Activated gamma-delta T cell (primary cell): ENCODE results near the gene SEMA6B.

ENCODE experiments used
- DNase-seq: peaks from one replicate; lab custom pipeline; 2025; lab: John Stamatoyannopoulos, UW

SEMA6B gene

DNA sequence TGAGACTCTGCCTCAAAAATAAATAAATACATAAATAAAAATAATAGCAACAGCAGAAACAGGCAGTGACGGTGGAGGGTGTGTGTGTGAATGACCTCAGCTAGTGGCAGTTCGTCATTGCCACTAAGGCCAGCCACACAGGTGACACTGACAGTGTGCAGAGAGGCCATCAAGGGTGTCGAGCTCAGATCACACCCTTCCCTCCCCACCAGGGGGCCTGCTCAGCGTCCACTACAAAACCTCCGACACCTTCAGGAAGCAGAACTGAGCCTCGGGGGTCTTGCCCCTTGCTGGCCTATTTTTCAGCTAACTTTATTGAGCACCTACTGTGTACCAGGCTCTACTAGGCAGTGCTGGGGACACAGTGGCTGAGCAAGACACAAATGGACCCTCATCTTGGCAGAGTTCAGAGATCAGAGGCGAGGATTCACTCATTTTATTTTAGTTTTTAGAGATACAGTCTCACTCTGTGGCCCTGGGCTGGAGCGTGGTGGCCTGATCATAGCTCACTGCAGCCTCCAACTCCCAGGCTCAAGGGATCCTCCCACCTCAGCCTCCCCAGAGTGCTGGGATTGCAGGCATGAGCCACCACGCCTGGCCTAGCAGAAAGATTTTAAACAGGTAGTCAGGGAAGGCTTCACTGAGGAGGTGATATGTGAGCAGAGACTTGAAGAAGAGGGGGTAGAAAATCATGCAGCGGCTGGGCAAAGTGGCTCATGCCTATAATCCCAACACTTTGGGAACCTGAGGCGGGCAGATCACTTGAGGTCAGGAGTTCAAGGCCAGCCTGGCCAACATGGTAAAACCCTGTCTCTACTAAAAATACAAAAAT lies 30.3 kb upstream of the SEMA6B start:
- no peak for DNase-seq

- DNase-seq = no peak
Observed at GRCh38 chr19:4588291-4588761, 28.8 kb upstream of the SEMA6B start.

DNA sequence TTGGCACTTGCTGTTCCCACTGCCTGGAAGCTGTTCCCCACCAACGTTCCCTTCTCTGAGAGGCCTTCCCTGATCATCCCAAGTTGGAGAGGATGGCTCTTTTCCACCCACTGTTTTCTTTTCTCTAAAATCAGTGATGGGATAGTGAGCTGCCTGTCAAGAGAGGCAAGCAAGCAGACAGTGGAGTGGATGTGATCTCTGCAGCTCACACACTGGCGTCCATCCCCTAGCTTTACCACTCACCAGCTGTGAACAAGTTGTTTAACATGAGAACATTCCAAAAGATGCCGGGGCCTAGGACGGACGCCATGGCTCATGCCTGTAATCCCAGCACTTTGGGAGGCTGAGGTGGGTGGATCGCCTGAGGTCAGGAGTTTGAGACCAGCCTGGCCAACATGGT lies 28.0 kb upstream of the SEMA6B start:
- DNase-seq = no peak

DNA sequence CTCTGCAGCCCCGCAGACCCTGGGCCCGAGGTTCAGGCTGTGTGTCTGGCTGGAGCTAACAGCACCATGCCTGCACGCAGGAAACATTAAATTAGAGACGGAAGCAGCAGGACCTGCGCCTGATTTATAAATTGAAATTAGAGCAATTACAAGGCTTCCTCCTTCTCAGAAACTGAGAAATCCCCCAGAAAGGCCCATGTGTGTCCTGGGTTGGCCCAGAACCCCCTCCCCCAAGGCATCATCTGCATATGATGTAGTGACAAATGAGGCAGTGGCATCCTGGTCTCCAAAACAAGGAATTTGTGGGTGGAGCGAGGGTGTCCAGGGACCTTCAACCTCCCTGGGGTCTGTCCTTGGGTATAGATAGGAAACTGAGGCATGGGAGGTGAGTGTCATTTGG lies 27.2 kb upstream of the SEMA6B start:
- no peak for DNase-seq

- no peak for DNase-seq
Observed at GRCh38 chr19:4586245-4586644, 26.8 kb upstream of the SEMA6B start.

DNA sequence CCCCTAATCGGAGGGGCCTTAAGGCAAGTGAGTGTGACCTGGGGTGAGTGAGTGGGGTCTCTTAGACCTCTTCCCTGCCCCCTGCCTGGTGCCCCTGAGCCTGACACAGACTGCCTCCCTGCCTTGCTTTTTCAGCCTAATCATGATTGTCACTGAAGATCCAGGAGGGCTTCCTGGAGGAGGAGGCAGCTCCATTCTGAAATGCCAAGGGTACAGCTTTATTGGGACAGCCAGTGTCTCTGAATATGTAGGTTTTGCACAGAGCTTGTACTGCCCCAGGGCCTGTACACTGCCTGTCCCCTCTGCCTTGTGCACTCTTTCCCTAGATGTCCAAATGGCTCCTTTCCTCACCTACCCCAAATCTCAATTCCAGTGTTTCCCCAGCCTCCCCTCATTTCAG lies 26.1 kb upstream of the SEMA6B start:
- no peak for DNase-seq

DNA sequence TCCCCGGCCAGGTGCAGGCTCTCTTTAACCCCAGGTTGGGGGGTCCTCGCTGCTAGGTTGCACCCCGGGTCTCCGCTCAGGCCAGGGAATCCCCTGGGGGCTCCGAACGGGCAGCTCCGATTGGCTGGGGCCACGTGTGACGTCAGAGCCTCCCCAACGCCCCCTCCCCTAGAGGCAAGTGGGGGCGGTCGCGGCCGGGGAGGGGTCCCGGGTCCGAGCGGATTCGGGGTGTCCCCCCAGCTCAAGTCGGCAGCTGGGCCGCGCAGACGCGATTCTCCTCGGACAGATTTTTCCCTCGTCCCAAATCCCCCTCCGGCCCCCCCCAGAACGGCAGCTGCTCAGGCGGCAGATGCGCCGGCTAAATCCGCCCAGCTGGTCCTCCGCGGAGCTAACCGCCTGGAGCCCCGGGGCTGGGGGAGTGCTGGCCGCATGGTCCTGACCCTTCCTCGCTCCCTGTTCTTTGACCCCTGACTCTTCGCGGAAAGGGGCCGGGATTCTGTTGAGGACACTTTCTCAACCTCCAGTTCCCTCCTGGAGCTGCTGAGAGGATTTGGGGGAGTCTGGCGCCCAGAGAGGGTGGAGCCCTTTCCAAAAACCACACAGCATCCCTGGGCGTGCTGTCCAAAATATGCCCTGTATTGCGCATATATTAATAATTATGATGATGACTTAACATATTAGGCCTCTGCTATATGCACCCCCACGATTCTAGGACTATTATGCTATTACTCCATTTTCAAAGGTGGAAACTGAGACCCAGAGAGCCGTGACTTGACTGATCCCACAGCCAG lies 25.4 kb upstream of the SEMA6B start:
- no peak for DNase-seq

DNA sequence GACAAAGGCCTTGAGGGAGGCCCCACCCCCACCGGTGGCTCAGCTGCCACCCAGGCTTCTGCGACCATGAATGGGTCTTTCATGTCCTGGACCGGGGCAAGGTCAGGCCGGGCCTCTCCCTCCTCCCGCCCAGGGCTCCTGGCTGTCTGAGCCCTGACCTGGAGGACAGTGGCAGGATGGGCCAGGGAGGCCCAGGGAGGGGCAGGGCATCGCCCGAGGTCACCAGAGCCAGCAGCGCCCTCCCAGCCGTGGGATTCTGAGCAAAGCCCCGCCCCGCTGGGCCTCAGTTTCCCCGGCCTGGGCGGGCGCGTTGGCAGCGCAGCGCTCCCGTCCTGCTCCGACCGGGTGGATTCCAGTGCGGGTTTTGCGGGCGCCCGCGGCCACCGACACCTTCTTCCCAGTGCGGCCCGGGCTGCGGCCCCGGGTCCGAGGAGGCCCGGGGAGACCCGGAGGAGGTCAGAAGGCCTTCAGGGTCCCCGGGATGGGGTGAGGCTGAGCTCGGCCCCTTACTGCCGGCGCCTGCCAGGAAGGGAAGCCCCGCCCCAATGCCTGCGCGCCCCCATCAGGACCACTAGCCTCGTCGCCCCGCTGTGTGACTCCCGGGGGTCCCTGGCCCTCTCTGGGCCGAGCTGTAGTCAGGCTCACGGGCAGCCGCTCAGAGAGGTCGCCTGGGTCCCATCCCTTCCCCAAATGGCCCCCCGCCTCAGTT lies 24.6 kb upstream of the SEMA6B start:
- no peak for DNase-seq

GRCh38 chr19:4582980-4583842 lies 23.7 kb upstream of the SEMA6B start:
- no peak for DNase-seq

DNA sequence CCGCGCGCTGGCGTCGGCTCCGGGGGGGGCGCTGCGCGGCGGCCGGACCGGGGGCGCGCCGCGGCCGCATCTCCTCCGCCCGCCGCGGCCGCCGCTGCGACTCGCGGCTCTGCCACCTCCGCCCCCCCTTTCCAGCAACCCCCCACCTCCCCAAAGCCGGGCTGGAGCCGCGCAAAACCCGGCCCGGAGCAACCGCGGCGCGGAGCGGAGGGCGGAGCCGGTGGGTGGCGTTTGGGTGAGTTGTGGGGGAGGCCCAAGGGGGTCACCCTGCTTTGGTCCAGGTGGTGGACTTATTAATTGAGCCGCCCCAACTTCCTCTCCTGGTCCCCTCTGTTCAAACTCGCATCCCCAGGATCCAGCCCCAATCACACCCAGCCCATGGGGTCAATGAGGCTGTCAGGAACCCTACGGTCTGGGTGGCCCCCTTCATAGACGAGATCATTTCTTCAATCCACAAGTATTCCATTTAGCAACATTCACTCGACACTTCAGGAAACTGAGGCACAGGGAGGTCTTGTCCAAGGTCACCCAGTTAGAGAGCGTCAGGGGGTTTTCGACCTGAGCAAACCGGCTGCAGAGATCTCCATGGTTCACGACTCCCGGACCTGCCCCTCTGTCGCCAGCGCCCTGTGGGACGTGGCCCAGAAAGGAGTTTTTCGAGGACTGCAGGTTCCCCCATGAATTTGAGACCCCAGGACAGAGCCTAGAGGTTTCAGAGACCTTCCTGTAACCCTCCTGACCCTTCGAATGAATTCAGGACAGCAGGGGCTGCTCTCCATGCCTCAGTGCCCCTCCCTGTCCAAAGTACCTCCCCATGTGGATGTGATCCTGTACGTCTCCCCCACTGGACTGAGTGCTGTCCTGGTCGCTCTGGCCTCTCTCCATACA lies 22.4 kb upstream of the SEMA6B start:
- no peak for DNase-seq

DNA sequence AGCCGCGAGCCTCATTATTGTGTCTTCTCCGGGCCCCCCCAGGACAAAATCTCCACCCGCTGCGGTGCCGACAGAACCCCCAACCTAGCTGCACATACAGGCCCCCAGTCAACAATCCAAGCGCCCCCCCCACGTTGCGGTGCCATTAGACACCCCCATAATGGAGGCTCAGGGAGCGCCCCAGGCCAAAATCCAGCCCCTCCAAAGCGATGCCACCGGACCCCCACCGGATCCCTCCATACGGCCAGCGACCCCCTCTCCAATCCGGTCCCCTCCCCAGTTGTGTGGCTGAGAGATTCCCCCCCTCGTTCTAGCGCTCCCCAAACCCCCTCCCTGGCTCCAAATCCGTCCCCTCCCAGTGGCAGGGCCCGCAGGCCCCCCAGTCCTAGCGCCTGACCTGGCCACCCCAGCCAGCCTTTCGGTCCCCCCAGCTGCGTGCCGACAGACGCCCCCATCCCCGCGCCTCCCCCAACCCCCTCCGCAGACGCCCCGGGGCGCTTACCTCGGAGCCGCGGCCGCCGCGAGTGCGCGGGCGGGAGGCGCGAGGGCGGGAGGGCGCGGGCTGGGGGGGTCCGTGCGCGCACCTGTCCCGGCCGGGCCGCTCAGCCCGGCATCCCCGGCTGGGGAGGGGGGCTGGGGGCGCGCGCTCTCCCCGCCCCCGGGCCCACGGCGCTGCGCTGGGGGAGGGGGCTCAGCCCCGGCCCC lies 21.6 kb upstream of the SEMA6B start:
- DNase-seq = no peak

- no peak for DNase-seq
Observed at GRCh38 chr19:4580021-4580901, 20.8 kb upstream of the SEMA6B start.

DNA sequence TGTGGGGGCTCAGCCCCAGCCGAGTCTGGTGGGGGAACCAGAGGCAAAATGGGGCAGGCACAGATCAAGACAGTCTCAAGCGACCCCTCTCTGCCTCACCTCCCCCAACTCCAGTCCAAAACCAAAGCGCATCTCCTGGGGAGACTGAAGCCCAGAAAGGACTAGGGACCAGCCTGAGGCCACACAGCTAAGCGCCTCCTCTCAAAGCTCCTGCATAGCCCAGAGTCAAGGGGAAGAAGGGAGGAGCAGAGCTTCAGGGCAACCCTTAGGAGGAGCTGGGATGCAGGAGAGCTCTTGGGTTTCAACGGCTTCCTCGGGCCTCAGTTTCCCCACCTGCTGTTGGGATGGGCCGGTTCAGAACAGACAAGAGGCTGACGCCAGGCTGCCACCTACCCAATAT lies 19.9 kb upstream of the SEMA6B start:
- DNase-seq = no peak

- no peak for DNase-seq
Observed at GRCh38 chr19:4578552-4579248, 19.2 kb upstream of the SEMA6B start.

GRCh38 chr19:4577020-4577782 lies 17.7 kb upstream of the SEMA6B start:
- no peak for DNase-seq

GRCh38 chr19:4576016-4576933 lies 16.8 kb upstream of the SEMA6B start:
- DNase-seq = no peak
